GM18951 (cell line): ENCODE data around the gene NR1I2.

Experiments
- POLR2A ChIP-seq: IDR thresholded peaks from 4 replicates; pipeline ENCODE4 v1.6.1; 2011; ENCODE audit warnings: mild to moderate bottlenecking; ENCODE audit not compliant: insufficient read length, insufficient read depth; ENCODE audit errors: extremely low read depth
- in situ Hi-C: fragments of 300-500 bp; cut with MboI; formaldehyde crosslinking; loops from one replicate; pipeline ENCODE4 v1.12.0; 2022; ENCODE audit warnings: low sequenced_read_pairs, mixed read lengths, inconsistent platforms; ENCODE audit not compliant: unreplicated experiment

Gene NR1I2

GRCh38 chr3:119792270-119792669, 10.4 kb downstream of the NR1I2 start:
- in situ Hi-C loops: no loop called here
- no peak for TF ChIP-seq POLR2A

DNA sequence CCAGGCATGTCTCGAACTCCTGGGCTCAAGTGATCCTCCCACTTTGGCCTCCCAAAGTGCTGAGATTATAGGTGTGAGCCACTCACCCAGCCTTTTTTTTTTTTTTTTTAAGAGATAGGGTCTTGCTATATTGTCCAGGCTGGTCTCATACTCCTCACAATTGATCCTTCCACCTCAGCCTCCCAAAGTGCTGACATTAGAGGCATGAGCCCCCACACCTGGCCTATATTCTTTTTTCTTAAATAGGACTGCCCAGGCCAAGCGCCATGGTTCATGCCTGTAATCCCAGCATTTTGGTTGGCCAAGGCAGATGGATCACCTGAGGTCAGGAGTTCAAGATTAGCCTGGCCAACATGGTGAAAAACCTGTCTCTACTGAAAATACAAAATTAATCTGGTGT, 12.5 kb downstream of the NR1I2 start:
- in situ Hi-C loops: no loop called here
- TF ChIP-seq POLR2A: no peak

GRCh38 chr3:119794971-119795612, 13.2 kb downstream of the NR1I2 start:
- in situ Hi-C loops: no loop called here
- TF ChIP-seq POLR2A: no peak

DNA sequence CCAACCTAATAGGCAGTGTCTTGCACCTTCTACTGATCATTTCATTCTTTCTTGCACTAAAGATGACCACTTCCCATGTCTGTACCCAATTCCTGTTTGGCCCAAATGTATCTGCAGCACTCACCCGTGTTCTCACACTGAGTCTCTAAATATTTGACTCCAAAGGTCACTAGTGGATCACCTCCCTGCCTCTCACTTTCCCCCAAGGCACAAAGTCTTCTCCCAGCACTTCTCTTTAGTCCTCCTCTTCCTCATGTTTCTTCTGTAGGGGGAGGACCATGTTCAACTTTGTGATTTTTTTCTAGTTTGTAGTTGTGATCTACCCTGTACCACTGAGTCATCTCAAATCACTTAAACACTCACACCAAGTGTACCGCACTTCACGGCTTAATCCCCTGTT, 13.9 kb downstream of the NR1I2 start:
- in situ Hi-C loops: no loop called here
- no peak for TF ChIP-seq POLR2A

DNA sequence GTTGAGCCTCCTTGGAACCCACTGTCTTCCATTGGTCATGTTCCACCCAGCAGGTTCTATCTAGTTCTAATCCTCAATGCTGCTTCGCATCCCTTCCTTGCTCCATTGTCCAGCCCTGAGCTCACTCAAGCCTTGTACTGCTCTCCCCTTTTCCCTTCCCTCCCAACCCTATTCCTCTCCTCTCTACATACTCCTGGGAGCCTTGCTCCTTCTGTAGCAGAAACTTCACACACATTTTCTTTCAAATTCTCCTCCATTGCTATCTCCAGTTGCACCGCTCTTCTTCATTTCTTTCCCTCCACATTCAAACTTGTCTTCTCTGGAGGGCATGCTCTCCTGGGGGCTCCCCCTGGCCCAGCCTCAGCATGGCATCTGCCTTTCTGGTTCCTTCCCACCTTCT, 14.5 kb downstream of the NR1I2 start:
- in situ Hi-C loops: no loop called here
- no peak for TF ChIP-seq POLR2A

- TF ChIP-seq POLR2A: no peak
- in situ Hi-C loops: no loop called here
Observed at GRCh38 chr3:119796785-119797184, 14.9 kb downstream of the NR1I2 start.

- in situ Hi-C loops: no loop called here
- no peak for TF ChIP-seq POLR2A
Observed at GRCh38 chr3:119800844-119801243, 18.9 kb downstream of the NR1I2 start.

- in situ Hi-C loops: no loop called here
- TF ChIP-seq POLR2A: no peak
Observed at GRCh38 chr3:119808244-119808643, 26.3 kb downstream of the NR1I2 start.

GRCh38 chr3:119808843-119809242, 26.9 kb downstream of the NR1I2 start:
- no peak for TF ChIP-seq POLR2A
- in situ Hi-C loops: no loop called here

- in situ Hi-C loops: no loop called here
- TF ChIP-seq POLR2A: no peak
Observed at GRCh38 chr3:119809249-119810017, 27.5 kb downstream of the NR1I2 start.

DNA sequence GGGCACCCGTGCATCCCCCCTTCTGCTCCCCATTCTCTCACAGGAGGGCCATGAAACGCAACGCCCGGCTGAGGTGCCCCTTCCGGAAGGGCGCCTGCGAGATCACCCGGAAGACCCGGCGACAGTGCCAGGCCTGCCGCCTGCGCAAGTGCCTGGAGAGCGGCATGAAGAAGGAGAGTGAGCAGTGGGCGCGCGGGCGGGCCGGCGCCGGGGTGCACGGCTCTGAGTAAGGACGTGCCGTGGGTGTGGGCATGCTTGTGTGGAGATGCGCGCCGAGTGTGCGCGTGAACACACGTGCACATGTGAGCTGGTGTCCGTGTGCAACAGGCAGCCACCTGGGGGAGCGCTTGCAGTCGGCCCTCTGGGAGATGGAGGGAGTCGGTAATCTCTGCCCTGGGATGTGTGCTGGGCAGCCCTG, 28.1 kb downstream of the NR1I2 start:
- peak; percentile 66 for TF ChIP-seq POLR2A
- in situ Hi-C loops: no loop called here

- in situ Hi-C loops: no loop called here
- TF ChIP-seq POLR2A: no peak
Observed at GRCh38 chr3:119812491-119813058, 30.7 kb downstream of the NR1I2 start.

DNA sequence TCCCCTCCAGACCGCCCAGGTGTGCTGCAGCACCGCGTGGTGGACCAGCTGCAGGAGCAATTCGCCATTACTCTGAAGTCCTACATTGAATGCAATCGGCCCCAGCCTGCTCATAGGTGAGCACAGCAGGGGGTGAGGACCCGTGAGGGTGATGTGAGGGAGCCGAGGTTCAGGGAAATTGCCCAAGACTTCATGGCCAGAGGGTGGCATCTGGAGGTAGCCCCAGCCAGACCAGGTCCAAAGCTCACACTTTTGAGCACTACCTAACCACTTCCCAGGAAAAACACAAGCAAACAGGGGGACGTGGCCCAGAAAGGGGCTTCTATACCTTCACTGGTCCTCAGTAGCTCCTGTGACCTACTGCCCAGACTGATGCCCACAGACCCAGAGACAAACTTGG, 33.8 kb downstream of the NR1I2 start:
- in situ Hi-C loops: no loop called here

GRCh38 chr3:119817071-119817470, 35.2 kb downstream of the NR1I2 start:
- in situ Hi-C loops: no loop called here
- no peak for TF ChIP-seq POLR2A

More for the DNA sequence above, 33.8 kb downstream of the NR1I2 start:
- no peak for TF ChIP-seq POLR2A

DNA sequence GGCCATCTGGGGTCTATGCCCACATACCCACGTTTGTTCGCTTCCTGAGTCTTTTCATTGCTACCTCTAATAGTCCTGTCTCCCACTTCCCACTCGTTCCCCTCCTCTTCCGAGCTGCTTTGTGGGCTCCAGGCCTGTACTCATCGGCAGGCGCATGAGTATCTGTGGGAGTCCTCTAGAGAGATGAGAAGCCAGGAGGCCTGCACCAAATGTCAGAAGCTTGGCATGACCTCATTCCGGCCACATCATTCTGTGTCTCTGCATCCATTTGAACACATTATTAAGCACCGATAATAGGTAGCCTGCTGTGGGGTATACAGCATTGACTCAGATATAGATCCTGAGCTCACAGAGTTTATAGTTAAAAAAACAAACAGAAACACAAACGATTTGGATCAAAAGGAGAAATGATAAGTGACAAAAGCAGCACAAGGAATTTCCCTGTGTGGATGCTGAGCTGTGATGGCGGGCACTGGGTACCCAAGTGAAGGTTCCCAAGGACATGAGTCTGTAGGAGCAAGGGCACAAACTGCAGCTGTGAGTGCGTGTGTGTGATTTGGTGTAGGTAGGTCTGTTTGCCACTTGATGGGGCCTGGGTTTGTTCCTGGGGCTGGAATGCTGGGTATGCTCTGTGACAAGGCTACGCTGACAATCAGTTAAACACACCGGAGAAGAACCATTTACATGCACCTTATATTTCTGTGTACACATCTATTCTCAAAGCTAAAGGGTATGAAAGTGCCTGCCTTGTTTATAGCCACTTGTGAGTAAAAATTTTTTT, 35.9 kb downstream of the NR1I2 start:
- no peak for TF ChIP-seq POLR2A
- in situ Hi-C loops: no loop called here
